GM19463 (cell line): ENCODE results near the gene SLCO3A1.
"Not testable (repeated sequence)": the region's sequence is repeated elsewhere in the genome, so short reads cannot be mapped to it uniquely, and the experiment has no call there.

ENCODE experiments used
- ATAC-seq: cut with Tn5 transposase; IDR thresholded peaks from one replicate; pipeline ENCODE4 v1.9.1; 2021; ENCODE audit warnings: mild to moderate bottlenecking, moderate library complexity; ENCODE audit not compliant: unreplicated experiment

SLCO3A1 gene

GRCh38 chr15:92059036-92059970 is 205.8 kb downstream of the SLCO3A1 start:
- no peak for ATAC-seq

- not testable (repeated sequence) for ATAC-seq
Observed at GRCh38 chr15:92059971-92060311, 206.4 kb downstream of the SLCO3A1 start.

GRCh38 chr15:92061511-92062195 is 208.1 kb downstream of the SLCO3A1 start:
- no peak for ATAC-seq

GRCh38 chr15:92062505-92062904 is 209.0 kb downstream of the SLCO3A1 start:
- no peak for ATAC-seq

- ATAC-seq: peak; percentile 34
Observed at GRCh38 chr15:92068121-92068520, 214.6 kb downstream of the SLCO3A1 start.

GRCh38 chr15:92069308-92070250 is 216.1 kb downstream of the SLCO3A1 start:
- peak; percentile 63 for ATAC-seq

GRCh38 chr15:92070251-92070650 is 216.7 kb downstream of the SLCO3A1 start:
- not testable (repeated sequence) for ATAC-seq

- ATAC-seq: no peak
Observed at GRCh38 chr15:92071045-92071634, 217.6 kb downstream of the SLCO3A1 start.

GRCh38 chr15:92073044-92073785 is 219.7 kb downstream of the SLCO3A1 start:
- ATAC-seq: no peak

GRCh38 chr15:92074101-92074500 is 220.6 kb downstream of the SLCO3A1 start:
- no peak for ATAC-seq

- ATAC-seq: no peak
Observed at GRCh38 chr15:92074646-92075045, 221.1 kb downstream of the SLCO3A1 start.

- no peak for ATAC-seq
Observed at GRCh38 chr15:92075764-92076163, 222.3 kb downstream of the SLCO3A1 start.

- ATAC-seq: no peak
Observed at GRCh38 chr15:92076541-92076940, 223.0 kb downstream of the SLCO3A1 start.

- peak; percentile 80 for ATAC-seq
Observed at GRCh38 chr15:92077353-92078085, 224.0 kb downstream of the SLCO3A1 start.

- no peak for ATAC-seq
Observed at GRCh38 chr15:92078270-92078669, 224.8 kb downstream of the SLCO3A1 start.

GRCh38 chr15:92079047-92079446 is 225.5 kb downstream of the SLCO3A1 start:
- ATAC-seq: no peak

- ATAC-seq: no peak
Observed at GRCh38 chr15:92079647-92080255, 226.2 kb downstream of the SLCO3A1 start.

GRCh38 chr15:92082006-92082843 is 228.7 kb downstream of the SLCO3A1 start:
- ATAC-seq: peak; percentile 69
